T-cell (primary cell): Measurements from ENCODE around the gene ITGB7. TPM values are rescaled to one million over a fixed set of nuclear protein-coding genes. Genes with fewer than 3 reads are reported as not detected.
A peak's percentile ranks its signal among the peaks of the same experiment; 100 is the strongest.

Source experiments
- ATAC-seq, 4 experiments: fragments of 200-7000 bp in 3 of 4; fragments of 150-1000 bp in 1 of 4; cut with Tn5 transposase; replicated peaks in 1 of 4; 1 replicate in 3 of 4; 2 replicates in 1 of 4; pipeline ENCODE4 v1.10.0; 2021; ENCODE audit warnings: moderate library complexity in 3 of 4, mild to moderate bottlenecking in 2 of 4, moderate number of reproducible peaks in 1 of 4
- CTCF ChIA-PET, 2 donors: fragments of 300-600 bp; sonication (Branson Sonifier 250); formaldehyde crosslinking; loops; one replicate each; lab custom pipeline; 2022; ENCODE audit warnings: antibody characterized with exemption in 2 of 2; lab: Charles Lee
- POLR2A ChIA-PET, 2 donors: fragments of 300-600 bp; sonication (Branson Sonifier 250); formaldehyde crosslinking; loops; one replicate each; lab custom pipeline; 2022; ENCODE audit warnings: antibody characterized with exemption in 2 of 2; lab: Charles Lee
- DNase-seq, 35 experiments: peaks; one replicate each; pipeline versions ENCODE4 v3.0.0 to v3.0.0-alpha.2; 2013 to 2023
- H3K27ac ChIP-seq: one replicate; pipeline ENCODE4 v1.5.1; 2013; ENCODE audit warnings: low read length
- H3K27me3 ChIP-seq, 2 experiments: replicated peaks in 1 of 2; 1 replicate in 1 of 2; 2 replicates in 1 of 2; pipeline versions ENCODE4 v1.6.1 to v1.7.0; 2013; ENCODE audit warnings: low read length in 1 of 2, mixed read lengths in 1 of 2; ENCODE audit not compliant: control insufficient read depth in 2 of 2, insufficient read depth in 2 of 2; ENCODE audit errors: extremely low read depth in 1 of 2
- H3K36me3 ChIP-seq, 2 donors: 1 replicate in 1 of 2; 2 replicates in 1 of 2; pipeline versions ENCODE4 v1.6.1 to v1.7.0; 2013; ENCODE audit warnings: low read length in 1 of 2; ENCODE audit not compliant: control insufficient read depth in 2 of 2, insufficient read depth in 1 of 2; ENCODE audit errors: extremely low read depth in 1 of 2
- H3K4me1 ChIP-seq, 2 experiments: 1 replicate in 1 of 2; 2 replicates in 1 of 2; pipeline versions ENCODE4 v1.6.1 to v1.7.0; 2013; ENCODE audit warnings: low read length in 2 of 2, mixed read lengths in 1 of 2; ENCODE audit not compliant: insufficient read depth in 2 of 2, control insufficient read depth in 1 of 2; ENCODE audit errors: extremely low read depth in 1 of 2
- H3K4me3 ChIP-seq, 2 donors: 1 replicate in 1 of 2; 2 replicates in 1 of 2; pipeline versions ENCODE4 v1.5.1 to v1.7.0; 2013; ENCODE audit warnings: mild to moderate bottlenecking in 2 of 2, low read length in 1 of 2, moderate library complexity in 1 of 2; ENCODE audit not compliant: control insufficient read depth in 1 of 2; ENCODE audit errors: extremely low read depth in 1 of 2
- H3K9me3 ChIP-seq: 2 replicates; pipeline ENCODE4 v1.7.0; 2013
- H3K27ac Mint-ChIP-seq, 2 donors: one replicate each; pipeline ENCODE4 v1.8.0; 2020 to 2021; ENCODE audit warnings: mild to moderate bottlenecking in 2 of 2, mixed read lengths in 2 of 2
- H3K27me3 Mint-ChIP-seq, 2 donors: one replicate each; pipeline ENCODE4 v1.8.0; 2021 to 2022; ENCODE audit warnings: mixed read lengths in 2 of 2
- H3K36me3 Mint-ChIP-seq: one replicate; pipeline ENCODE4 v1.8.0; 2021; ENCODE audit warnings: mixed read lengths
- H3K4me1 Mint-ChIP-seq, 3 donors: one replicate each; pipeline ENCODE4 v1.8.0; 2020 to 2022; ENCODE audit warnings: mixed read lengths in 3 of 3, mild to moderate bottlenecking in 1 of 3
- H3K4me3 Mint-ChIP-seq, 3 donors: one replicate each; pipeline ENCODE4 v1.8.0; 2020 to 2022; ENCODE audit warnings: mild to moderate bottlenecking in 3 of 3, mixed read lengths in 3 of 3, moderate library complexity in 3 of 3
- H3K9me3 Mint-ChIP-seq, 3 donors: one replicate each; pipeline ENCODE4 v1.8.0; 2020 to 2022; ENCODE audit warnings: mixed read lengths in 3 of 3
- WGBS: methylation state at CpG from one replicate; pipeline ENCODE4 v1.1.5; 2013; ENCODE audit warnings: missing lambda C conversion rate; ENCODE audit not compliant: insufficient coverage; 5-methylcytosine and 5-hydroxymethylcytosine counted together
- total RNA-seq, 35 experiments: library from RNA in 6 of 35; stranded (reverse) in 6 of 35; fragments of 120-200 nt in 1 of 35; gene quantifications; one replicate each; pipeline versions ENCODE4 v1.2.1 to v1.2.4 and lab custom pipeline; 2013 to 2026

The ITGB7 gene
- total RNA-seq, 5 donors from 2014 or later (not counting 1 experiment from before 2014, with no cell fraction given): 247 to 590 (median 469) TPM

DNA sequence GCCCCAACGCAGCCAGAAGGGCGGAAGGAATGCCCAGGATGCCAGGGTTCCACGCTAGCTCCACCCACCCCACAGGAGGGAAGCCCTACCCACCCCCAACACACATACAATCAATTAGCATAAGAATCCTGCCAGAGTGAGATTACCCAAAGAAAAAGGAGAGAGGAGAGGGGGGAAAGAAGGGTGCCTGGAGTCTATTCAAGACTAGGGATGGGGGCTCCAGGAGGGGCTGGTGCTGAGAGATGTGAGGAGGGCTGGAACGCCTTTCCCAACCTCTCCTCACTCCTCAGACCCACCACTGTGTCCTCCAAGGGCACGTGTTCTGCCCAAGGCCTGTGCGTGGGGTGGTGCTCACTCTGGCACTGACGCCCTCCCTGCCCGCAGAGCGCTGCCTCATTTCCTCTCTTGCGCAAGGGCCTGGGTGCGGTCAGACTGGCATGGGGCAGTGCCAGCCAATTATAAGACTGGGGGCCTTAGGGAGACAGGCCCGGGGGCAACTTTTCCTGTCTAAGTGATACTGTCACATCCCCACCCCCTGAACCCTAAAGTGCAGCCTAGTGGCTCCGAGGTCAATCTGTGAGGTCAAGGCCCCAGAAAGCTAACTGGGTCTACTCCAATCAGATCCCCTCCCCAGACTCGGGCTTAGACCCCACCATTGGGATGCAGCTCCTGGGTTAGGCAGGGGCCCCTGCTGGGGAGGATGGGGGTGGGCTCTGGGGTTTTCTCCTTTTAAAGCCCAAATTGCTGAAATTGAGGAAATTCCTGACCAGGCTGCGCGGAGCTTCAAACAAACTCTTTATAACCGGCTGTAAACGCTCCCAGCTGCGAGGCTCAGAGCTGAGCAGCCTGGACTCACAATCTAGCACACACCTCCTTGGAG, 10.2 kb upstream of the ITGB7 start:
- Mint-ChIP-seq H3K4me3 (peak overlapping the region; percentile 84 to 96 (median 95)), H3K4me1 (peaks cover 67 to 74% (median 71%) of the 10 kb centered on the region in 3 donors), H3K9me3 (no peaks in the 10 kb centered on the region), H3K27ac (peak overlapping the region; percentile 91 to 93), H3K27me3 (no peaks in the 10 kb centered on the region), H3K36me3 (peaks cover 27% of the 10 kb centered on the region)
- Histone ChIP-seq H3K4me1 (peaks cover 28 to 86% of the 10 kb centered on the region in 2 experiments), H3K27me3 (no peaks in the 10 kb centered on the region), H3K4me3 (peak overlapping the region; percentile 42 to 82), H3K9me3 (no peaks in the 10 kb centered on the region), H3K36me3 (peaks cover 3 to 33% of the 10 kb centered on the region in 2 donors), H3K27ac (peak overlapping the region; percentile 57)
- CTCF ChIA-PET: interaction anchor here (0.6 to 4.0 kb wide), 6 partner anchors 10 to 105 kb away, joined by 3 to 34 read pairs (median 4); partner anchors contain the start of genes ESPL1 (in 1 of the 2) and ITGB7 (in 1 of the 2)
- DNase-seq (peak in 15 of 35 experiments; percentile 25 to 56 (median 46)), ATAC-seq (no peak)
- WGBS: 44% methylated on average over 10 of the region's 19 CpGs
- POLR2A ChIA-PET: no interaction called here

GRCh38 chr12:53215497-53215896, 8.4 kb upstream of the ITGB7 start:
- peaks cover 33% of the 10 kb centered on the region for H3K36me3 Mint-ChIP-seq
- no peak for ATAC-seq
- DNase-seq: no peak
- no peaks in the 10 kb centered on the region for H3K27me3 Mint-ChIP-seq
- Histone ChIP-seq H3K27ac (peak overlapping the region; percentile 57), H3K9me3 (no peaks in the 10 kb centered on the region), H3K4me3 (no peak overlapping the region), H3K36me3 (peaks cover 12 to 50% of the 10 kb centered on the region in 2 donors), H3K4me1 (peaks cover 25 to 82% of the 10 kb centered on the region in 2 experiments), H3K27me3 (no peaks in the 10 kb centered on the region)
- no peaks in the 10 kb centered on the region for H3K9me3 Mint-ChIP-seq
- peak overlapping the region; percentile 91 to 93 for H3K27ac Mint-ChIP-seq
- POLR2A ChIA-PET: no interaction called here
- CTCF ChIA-PET: interaction anchor here (0.8 to 4.0 kb wide), 6 partner anchors 33 to 106 kb away, joined by 3 to 34 read pairs (median 7); partner anchors contain the start of genes AAAS (in 1 of the 2) and ESPL1 (in 1 of the 2)
- WGBS: no CpG with 5 or more reads among the region's 8 CpGs
- peaks cover 69 to 73% (median 71%) of the 10 kb centered on the region in 3 donors for H3K4me1 Mint-ChIP-seq
- no peak overlapping the region for H3K4me3 Mint-ChIP-seq

DNA sequence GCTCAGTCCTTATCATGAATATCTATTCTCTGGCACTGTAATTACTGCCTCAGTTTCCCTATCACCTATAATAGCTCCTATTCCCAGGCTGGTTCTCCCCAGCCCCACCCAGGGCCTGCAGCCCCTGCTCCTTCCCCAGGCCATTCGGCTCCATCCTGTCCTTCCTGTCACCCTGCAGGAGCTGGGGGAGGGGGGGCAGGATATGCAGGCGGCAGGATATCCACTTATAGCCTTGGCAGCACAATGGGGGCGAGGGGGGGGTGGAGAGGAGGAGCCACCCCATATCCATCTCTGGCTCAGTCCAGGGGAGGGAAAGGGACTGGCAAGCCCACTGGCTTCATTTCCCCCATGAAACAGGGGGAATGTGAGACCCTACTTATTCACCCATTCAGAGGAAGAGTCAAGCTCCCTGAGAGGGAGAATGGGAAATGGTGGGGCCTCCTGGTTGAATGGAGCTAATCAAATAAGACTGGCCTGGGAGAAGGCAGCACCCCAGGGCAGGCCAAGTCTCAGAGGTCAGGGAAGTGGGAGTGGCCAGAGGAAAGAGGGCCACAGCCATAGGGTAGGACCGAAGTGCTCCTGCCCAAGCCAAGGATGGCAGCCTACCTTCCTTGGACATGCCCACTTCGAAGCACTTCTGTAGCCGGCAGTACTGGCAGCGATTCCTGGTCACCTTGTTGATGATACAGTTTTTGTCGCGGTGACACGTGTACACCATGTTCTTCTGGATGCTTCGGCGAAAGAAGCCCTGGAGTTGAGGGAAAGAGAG, 7.8 kb upstream of the ITGB7 start:
- H3K4me3 Mint-ChIP-seq: no peak overlapping the region
- POLR2A ChIA-PET: no interaction called here
- no peak for ATAC-seq
- CTCF ChIA-PET: interaction anchor here (0.8 to 5.0 kb wide), 14 partner anchors 32 to 130 kb away, joined by 3 to 34 read pairs (median 5); partner anchors contain the start of genes ESPL1 (in 2 of the 2) and AAAS (in 1 of the 2)
- no peak for DNase-seq
- Histone ChIP-seq H3K9me3 (no peaks in the 10 kb centered on the region), H3K27me3 (no peaks in the 10 kb centered on the region), H3K36me3 (peaks cover 12 to 55% of the 10 kb centered on the region in 2 donors), H3K4me3 (no peak overlapping the region), H3K27ac (no peak overlapping the region), H3K4me1 (peaks cover 25 to 87% of the 10 kb centered on the region in 2 experiments)
- H3K4me1 Mint-ChIP-seq: peaks cover 75 to 77% (median 77%) of the 10 kb centered on the region in 3 donors
- no peaks in the 10 kb centered on the region for H3K27me3 Mint-ChIP-seq
- WGBS: 87% methylated on average over 7 of the region's 12 CpGs
- H3K27ac Mint-ChIP-seq: peak overlapping the region; percentile 91 to 93
- no peaks in the 10 kb centered on the region for H3K9me3 Mint-ChIP-seq
- H3K36me3 Mint-ChIP-seq: peaks cover 33% of the 10 kb centered on the region

DNA sequence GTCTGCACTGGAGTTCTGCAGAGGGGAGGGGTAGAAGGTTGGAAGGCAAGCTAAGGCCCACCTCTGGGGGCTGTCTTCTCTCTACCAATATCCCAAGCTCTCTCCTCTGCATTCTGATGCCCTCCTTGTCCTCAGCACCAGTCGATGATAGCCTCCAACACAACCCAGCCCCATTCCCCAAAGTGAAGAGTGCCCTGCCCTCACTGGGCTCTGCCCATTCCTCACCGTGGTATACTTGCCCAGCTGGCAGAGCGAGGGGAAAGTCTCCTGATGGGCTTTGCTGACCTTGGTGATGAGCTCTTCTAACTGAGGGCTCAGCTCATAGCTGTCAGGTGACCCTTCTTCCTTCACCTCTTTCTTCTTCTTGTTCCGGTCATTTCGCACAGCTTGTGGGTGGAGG, 7.2 kb upstream of the ITGB7 start:
- peaks cover 12 to 55% of the 10 kb centered on the region in 2 donors for H3K36me3 ChIP-seq
- no peaks in the 10 kb centered on the region for H3K9me3 ChIP-seq
- no peak overlapping the region for H3K4me3 ChIP-seq
- H3K27ac ChIP-seq: no peak overlapping the region
- ATAC-seq (no peak), DNase-seq (no peak)
- WGBS: 88% methylated on average over 3 of the region's 5 CpGs
- Mint-ChIP-seq H3K27me3 (no peaks in the 10 kb centered on the region), H3K27ac (peak overlapping the region; percentile 64 to 78), H3K36me3 (peaks cover 29% of the 10 kb centered on the region), H3K4me1 (peaks cover 76 to 78% (median 78%) of the 10 kb centered on the region in 3 donors), H3K9me3 (no peaks in the 10 kb centered on the region), H3K4me3 (no peak overlapping the region)
- no peaks in the 10 kb centered on the region for H3K27me3 ChIP-seq
- POLR2A ChIA-PET: interaction anchor here in 1 of 2 donors (0.5 kb wide), 1 partner anchor 364 kb away, joined by 7 read pairs; no protein-coding TSS in a partner anchor
- CTCF ChIA-PET: interaction anchor here (0.6 to 5.0 kb wide), 27 partner anchors 12 to 408 kb away, joined by 3 to 34 read pairs (median 5); partner anchors contain the start of genes AAAS (in 2 of the 2), ESPL1 (in 2 of the 2) and PFDN5 (in 1 of the 2)
- peaks cover 26 to 87% of the 10 kb centered on the region in 2 experiments for H3K4me1 ChIP-seq

DNA sequence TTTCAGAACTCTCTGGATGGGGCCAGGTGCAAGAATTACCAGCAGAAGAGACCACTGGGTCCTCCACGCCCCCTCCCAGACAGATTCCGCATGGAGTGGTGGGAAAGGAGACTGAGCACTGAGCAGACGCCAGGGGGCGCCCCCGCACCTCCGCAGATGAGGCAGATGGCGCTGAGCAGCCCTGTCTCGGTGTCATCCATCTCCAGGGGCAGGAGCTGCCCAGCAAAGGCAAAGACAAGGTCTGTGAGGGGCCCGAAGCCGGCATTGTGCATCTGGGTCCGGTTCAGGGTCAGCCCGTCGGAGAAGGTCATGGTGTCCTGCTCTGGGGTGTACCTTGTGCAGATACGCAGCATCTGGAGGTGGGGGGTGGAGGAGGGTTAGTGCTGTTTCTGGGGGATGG, 6.3 kb upstream of the ITGB7 start:
- peaks cover 31 to 87% of the 10 kb centered on the region in 2 experiments for H3K4me1 ChIP-seq
- 12% methylated on average over 12 of the region's 14 CpGs for WGBS
- H3K4me1 Mint-ChIP-seq: peaks cover 78 to 81% (median 79%) of the 10 kb centered on the region in 3 donors
- H3K4me3 ChIP-seq: no peak overlapping the region
- no peaks in the 10 kb centered on the region for H3K9me3 Mint-ChIP-seq
- ChIA-PET CTCF (interaction anchor here (0.7 to 5.0 kb wide), 21 partner anchors 13 to 1816 kb away, joined by 3 to 34 read pairs (median 5); partner anchors contain the start of genes AAAS (in 2 of the 2), ESPL1 (in 2 of the 2) and PFDN5 (in 1 of the 2)), POLR2A (no interaction called here)
- H3K9me3 ChIP-seq: no peaks in the 10 kb centered on the region
- ATAC-seq (peak; percentile 65 to 82 (median 67)), DNase-seq (peak; percentile 57 to 91 (median 78))
- no peaks in the 10 kb centered on the region for H3K27me3 Mint-ChIP-seq
- no peak overlapping the region for H3K4me3 Mint-ChIP-seq
- H3K36me3 ChIP-seq: peaks cover 12 to 55% of the 10 kb centered on the region in 2 donors
- peak overlapping the region; percentile 20 for H3K27ac ChIP-seq
- peaks cover 28% of the 10 kb centered on the region for H3K36me3 Mint-ChIP-seq
- H3K27me3 ChIP-seq: no peaks in the 10 kb centered on the region
- peak overlapping the region; percentile 64 to 78 for H3K27ac Mint-ChIP-seq
